ENCODE data around the gene COMMD9.
A peak's percentile ranks its signal among the peaks of the same experiment; 100 is the strongest.

The COMMD9 gene

GRCh38 chr11:36296884-36297543 lies 7.8 kb upstream of the COMMD9 start:
- Histone ChIP-seq H3F3A (ENCODE audit: insufficient read depth, low read length) (no peaks in the 10 kb centered on the region), H3K9me3 (ENCODE audit: low read length) (no peaks in the 10 kb centered on the region), H2AFZ (ENCODE audit: low read length) (no peak overlapping the region), H4K20me1 (ENCODE audit: insufficient read depth, low read length) (no peaks in the 10 kb centered on the region), H3K9me2 (ENCODE audit: low read depth, low read length) (no peaks in the 10 kb centered on the region), H3K4me3 (ENCODE audit: low read depth, low read length, poor library complexity, severe bottlenecking) (no peak overlapping the region), H3K36me3 (ENCODE audit: insufficient read depth, low read length) (no peaks in the 10 kb centered on the region), H3K79me2 (ENCODE audit: insufficient read depth, low read length) (no peaks in the 10 kb centered on the region), H3K4me1 (ENCODE audit: insufficient read depth, low read length, severe bottlenecking) (no peaks in the 10 kb centered on the region), H3K9ac (ENCODE audit: low read length) (no peak overlapping the region), H3K27ac (ENCODE audit: low read depth, low read length, poor library complexity, severe bottlenecking) (no peak overlapping the region), H3K27me3 (ENCODE audit: insufficient read depth, low read length) (no peaks in the 10 kb centered on the region), H3K4me2 (ENCODE audit: low read length) (no peak overlapping the region)
- TF ChIP-seq CTCF (IDR thresholded peaks at IDR 0.05; ENCODE audit: low read length) (no peak), EZH2 (IDR thresholded peaks at IDR 0.05; ENCODE audit: borderline replicate concordance, low read length) (no peak)

GRCh38 chr11:36295926-36296325 lies 6.7 kb upstream of the COMMD9 start, which contains the start of gene PRR5L:
PRR5L (plus strand) TSS chr11:36296288; CDS start chr11:36401122, 104,834 bp downstream.
- Histone ChIP-seq H4K20me1 (ENCODE audit: insufficient read depth, low read length) (no peaks in the 10 kb centered on the region), H3F3A (ENCODE audit: insufficient read depth, low read length) (no peaks in the 10 kb centered on the region)

DNA sequence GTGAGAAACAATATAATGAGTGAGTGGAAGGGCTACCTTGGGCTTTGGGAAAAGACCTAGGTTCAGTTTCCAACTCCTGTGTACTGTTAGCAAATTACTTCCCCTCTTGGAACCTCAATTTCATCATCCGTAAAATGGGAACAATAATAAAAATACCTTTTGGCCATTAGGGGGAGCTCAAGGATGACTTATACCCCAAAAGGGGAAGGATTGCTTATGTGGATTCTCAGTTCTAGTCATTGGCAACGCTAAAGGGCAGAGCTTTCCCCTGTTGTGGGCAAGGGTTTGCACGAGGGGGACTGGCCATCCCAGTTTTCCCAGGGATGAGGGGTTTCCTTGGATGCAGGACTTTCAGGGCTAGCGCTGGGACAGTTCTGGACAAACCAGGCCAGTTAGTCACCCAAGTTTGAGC lies 3.1 kb upstream of the COMMD9 start:
- TF ChIP-seq EZH2 (IDR thresholded peaks at IDR 0.05; ENCODE audit: borderline replicate concordance, low read length) (no peak), CTCF (IDR thresholded peaks at IDR 0.05; ENCODE audit: low read length) (peak; percentile 71)
- no peak overlapping the region for H3K4me2 ChIP-seq (ENCODE audit: low read length)
- H3K9me2 ChIP-seq (ENCODE audit: low read depth, low read length): no peaks in the 10 kb centered on the region
- no peak overlapping the region for H3K4me3 ChIP-seq (ENCODE audit: low read depth, low read length, poor library complexity, severe bottlenecking)
- no peak overlapping the region for H3K27ac ChIP-seq (ENCODE audit: low read depth, low read length, poor library complexity, severe bottlenecking)
- peaks cover 18% of the 10 kb centered on the region for H3K4me1 ChIP-seq (ENCODE audit: insufficient read depth, low read length, severe bottlenecking)
- no peaks in the 10 kb centered on the region for H3K79me2 ChIP-seq (ENCODE audit: insufficient read depth, low read length)
- no peaks in the 10 kb centered on the region for H3K36me3 ChIP-seq (ENCODE audit: insufficient read depth, low read length)
- H3K9ac ChIP-seq (ENCODE audit: low read length): no peak overlapping the region
- no peaks in the 10 kb centered on the region for H3K9me3 ChIP-seq (ENCODE audit: low read length)
- H3F3A ChIP-seq (ENCODE audit: insufficient read depth, low read length): no peaks in the 10 kb centered on the region
- no peaks in the 10 kb centered on the region for H3K27me3 ChIP-seq (ENCODE audit: insufficient read depth, low read length)
- no peak overlapping the region for H2AFZ ChIP-seq (ENCODE audit: low read length)
- H4K20me1 ChIP-seq (ENCODE audit: insufficient read depth, low read length): no peaks in the 10 kb centered on the region

More at GRCh38 chr11:36295926-36296325, 6.7 kb upstream of the COMMD9 start, which contains the start of gene PRR5L:
- H3K79me2 ChIP-seq (ENCODE audit: insufficient read depth, low read length): no peaks in the 10 kb centered on the region
- H3K36me3 ChIP-seq (ENCODE audit: insufficient read depth, low read length): no peaks in the 10 kb centered on the region
- no peak within 1 kb of the TSS for H3K4me2 ChIP-seq (ENCODE audit: low read length)
- no peak within 1 kb of the TSS for H2AFZ ChIP-seq (ENCODE audit: low read length)
- H3K9ac ChIP-seq (ENCODE audit: low read length): no peak within 1 kb of the TSS
- H3K4me3 ChIP-seq (ENCODE audit: low read depth, low read length, poor library complexity, severe bottlenecking): no peak within 1 kb of the TSS
- no peaks in the 10 kb centered on the region for H3K9me2 ChIP-seq (ENCODE audit: low read depth, low read length)
- TF ChIP-seq CTCF (IDR thresholded peaks at IDR 0.05; ENCODE audit: low read length) (no peak), EZH2 (IDR thresholded peaks at IDR 0.05; ENCODE audit: borderline replicate concordance, low read length) (no peak)
- no peaks in the 10 kb centered on the region for H3K27me3 ChIP-seq (ENCODE audit: insufficient read depth, low read length)
- no peaks in the 10 kb centered on the region for H3K9me3 ChIP-seq (ENCODE audit: low read length)
- no peak within 1 kb of the TSS for H3K27ac ChIP-seq (ENCODE audit: low read depth, low read length, poor library complexity, severe bottlenecking)
- H3K4me1 ChIP-seq (ENCODE audit: insufficient read depth, low read length, severe bottlenecking): no peaks in the 10 kb centered on the region

All from OCI-LY1 (cell line).